Measurements from ENCODE around the gene RALB.

GRCh38 chr2:120210270-120210693 is 42.4 kb upstream of the RALB start:
- TF ChIP-seq CTCF (IDR thresholded peaks at IDR 0.05), result no peak
- no peak for TF ChIP-seq POLR2A (IDR thresholded peaks at IDR 0.05)

All from lower leg skin (tissue), 3 donors.